GM13976 (cell line): ENCODE data around the gene KLF4.

ENCODE experiments used
- DNase-seq: peaks from one replicate; pipeline ENCODE4 v3.0.0; 2012; ENCODE audit warnings: low spot score
- in situ Hi-C: fragments of 300-500 bp; cut with MboI; formaldehyde crosslinking; loops from one replicate; pipeline ENCODE4 v1.12.0; 2022; ENCODE audit warnings: low sequenced_read_pairs, mixed read lengths, inconsistent platforms; ENCODE audit not compliant: unreplicated experiment
- TF ChIP-seq, protein P1 (sequence below): IDR thresholded peaks from 2 replicates; pipeline ENCODE4 v1.5.1; 2012; ENCODE audit warnings: borderline replicate concordance, mild to moderate bottlenecking; ENCODE audit not compliant: insufficient read depth; ENCODE audit errors: extremely low read depth, missing control alignments, control extremely low read depth

The KLF4 gene

DNA sequence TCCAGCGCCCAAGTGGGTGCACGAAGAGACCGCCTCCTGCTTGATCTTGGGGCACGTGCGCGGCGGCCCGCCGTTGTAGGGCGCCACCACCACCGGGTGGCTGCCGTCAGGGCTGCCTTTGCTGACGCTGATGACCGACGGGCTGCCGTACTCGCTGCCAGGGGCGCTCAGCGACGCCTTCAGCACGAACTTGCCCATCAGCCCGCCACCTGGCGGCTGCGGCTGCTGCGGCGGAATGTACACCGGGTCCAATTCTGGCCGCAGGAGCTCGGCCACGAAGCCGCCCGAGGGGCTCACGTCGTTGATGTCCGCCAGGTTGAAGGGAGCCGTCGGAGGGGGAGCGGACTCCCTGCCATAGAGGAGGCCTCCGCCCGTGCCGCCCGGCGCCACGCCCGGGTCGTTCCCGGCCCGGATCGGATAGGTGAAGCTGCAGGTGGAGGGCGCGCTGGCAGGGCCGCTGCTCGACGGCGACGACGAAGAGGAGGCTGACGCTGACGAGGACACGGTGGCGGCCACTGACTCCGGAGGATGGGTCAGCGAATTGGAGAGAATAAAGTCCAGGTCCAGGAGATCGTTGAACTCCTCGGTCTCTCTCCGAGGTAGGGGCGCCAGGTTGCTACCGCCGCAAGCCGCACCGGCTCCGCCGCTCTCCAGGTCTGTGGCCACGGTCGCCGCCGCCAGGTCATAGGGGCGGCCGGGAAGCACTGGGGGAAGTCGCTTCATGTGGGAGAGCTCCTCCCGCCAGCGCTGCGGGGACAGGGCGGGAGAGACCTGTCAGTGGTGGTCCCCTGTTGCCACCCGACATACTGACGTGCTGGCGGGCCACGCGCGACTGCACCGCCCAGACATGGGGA, 1.8 kb downstream of the KLF4 start:
- peak; percentile 49 for DNase-seq
- in situ Hi-C loops = loop anchor here (25.0 kb wide), 1 partner anchor 775 kb away; no protein-coding TSS in a partner anchor
- TF ChIP-seq, protein P1, sequence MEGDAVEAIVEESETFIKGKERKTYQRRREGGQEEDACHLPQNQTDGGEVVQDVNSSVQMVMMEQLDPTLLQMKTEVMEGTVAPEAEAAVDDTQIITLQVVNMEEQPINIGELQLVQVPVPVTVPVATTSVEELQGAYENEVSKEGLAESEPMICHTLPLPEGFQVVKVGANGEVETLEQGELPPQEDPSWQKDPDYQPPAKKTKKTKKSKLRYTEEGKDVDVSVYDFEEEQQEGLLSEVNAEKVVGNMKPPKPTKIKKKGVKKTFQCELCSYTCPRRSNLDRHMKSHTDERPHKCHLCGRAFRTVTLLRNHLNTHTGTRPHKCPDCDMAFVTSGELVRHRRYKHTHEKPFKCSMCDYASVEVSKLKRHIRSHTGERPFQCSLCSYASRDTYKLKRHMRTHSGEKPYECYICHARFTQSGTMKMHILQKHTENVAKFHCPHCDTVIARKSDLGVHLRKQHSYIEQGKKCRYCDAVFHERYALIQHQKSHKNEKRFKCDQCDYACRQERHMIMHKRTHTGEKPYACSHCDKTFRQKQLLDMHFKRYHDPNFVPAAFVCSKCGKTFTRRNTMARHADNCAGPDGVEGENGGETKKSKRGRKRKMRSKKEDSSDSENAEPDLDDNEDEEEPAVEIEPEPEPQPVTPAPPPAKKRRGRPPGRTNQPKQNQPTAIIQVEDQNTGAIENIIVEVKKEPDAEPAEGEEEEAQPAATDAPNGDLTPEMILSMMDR = peak; percentile 20

DNA sequence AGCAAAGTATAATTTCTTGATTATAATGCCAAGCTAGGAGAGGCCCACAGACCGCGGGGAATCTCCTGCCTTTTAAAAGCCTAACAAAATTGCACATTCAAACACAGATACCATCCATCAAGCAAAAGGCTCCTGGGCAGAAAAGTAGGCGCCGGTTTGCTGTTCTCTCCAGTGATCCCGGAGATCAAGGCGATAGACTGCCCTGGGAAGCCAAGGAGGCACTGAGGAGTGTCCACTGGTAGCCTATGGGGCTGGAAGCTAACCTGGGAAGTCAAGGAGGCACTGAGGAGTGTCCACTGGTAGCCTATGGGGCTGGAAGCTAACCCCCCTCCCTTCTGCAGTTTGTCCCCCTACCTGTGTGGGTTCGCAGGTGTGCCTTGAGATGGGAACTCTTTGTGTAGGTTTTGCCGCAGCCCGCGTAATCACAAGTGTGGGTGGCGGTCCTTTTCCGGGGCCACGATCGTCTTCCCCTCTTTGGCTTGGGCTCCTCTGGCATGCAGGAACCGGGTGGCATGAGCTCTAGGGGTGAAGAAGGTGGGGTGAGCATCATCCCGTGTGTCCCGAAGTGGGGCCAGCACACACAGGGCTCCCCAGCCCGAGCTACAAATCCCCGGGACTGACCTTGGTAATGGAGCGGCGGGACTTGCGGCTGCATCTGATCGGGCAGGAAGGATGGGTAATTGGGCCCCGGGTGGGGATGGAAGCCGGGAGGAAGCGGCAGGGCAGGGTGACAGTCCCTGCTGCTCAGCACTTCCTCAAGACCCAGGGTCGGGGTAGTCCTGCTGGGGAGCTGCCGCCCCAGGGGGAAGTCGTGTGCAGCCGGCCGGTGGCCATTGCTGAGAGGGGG, 2.7 kb downstream of the KLF4 start:
- TF ChIP-seq, protein P1 = no peak
- in situ Hi-C loops = loop anchor here (25.0 kb wide), 1 partner anchor 775 kb away; no protein-coding TSS in a partner anchor
- DNase-seq = no peak

DNA sequence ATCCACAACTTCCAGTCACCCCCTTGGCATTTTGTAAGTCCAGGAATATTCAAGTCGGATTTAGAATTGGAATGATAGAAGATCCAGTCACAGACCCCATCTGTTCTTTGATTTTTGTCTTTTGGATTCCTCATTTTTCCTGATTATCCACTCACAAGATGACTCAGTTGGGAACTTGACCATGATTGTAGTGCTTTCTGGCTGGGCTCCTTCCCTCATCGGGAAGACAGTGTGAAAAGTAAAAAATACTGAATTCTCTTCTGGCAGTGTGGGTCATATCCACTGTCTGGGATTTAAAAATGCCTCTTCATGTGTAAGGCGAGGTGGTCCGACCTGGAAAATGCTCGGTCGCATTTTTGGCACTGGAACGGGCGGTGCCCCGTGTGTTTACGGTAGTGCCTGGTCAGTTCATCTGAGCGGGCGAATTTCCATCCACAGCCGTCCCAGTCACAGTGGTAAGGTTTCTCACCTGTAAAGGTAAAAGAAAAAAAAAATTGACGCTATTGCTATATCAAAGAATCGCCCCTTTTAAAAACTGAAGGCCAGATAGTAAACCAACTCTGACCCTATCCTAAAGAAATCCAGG, 4.0 kb downstream of the KLF4 start:
- in situ Hi-C loops = loop anchor here (25.0 kb wide), 1 partner anchor 777 kb away; no protein-coding TSS in a partner anchor
- TF ChIP-seq, protein P1 = no peak
- DNase-seq = no peak

DNA sequence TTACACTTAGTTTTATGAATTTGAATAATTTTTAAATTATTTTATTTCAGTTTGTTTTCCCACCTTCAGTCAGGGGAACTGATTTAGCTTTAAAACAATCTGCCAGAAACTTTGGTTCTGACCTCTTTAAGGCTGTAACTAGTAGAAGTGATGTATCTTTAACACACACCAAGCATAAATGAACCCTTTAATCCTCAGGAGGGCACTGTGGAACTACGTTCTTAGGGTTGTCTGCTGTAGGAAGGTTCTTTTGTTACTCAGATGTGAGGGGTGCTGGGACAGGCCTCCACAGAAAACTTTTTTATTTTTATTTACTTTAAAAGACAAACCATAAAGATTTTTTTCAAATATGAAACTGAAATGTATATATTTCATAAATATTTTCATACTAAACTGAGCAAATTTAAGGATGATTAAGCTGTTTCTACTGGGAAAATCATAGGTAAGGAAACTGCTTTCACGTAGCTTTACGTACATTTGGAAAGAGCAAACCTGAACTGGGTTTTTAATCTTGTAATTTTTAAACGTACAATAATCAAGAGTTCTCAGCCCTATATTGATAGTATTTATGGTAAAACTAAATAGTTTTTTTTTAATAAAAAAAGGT, 5.3 kb downstream of the KLF4 start:
- TF ChIP-seq, protein P1 = peak; percentile 37
- peak; percentile 57 for DNase-seq
- in situ Hi-C loops = loop anchor here (25.0 kb wide), 1 partner anchor 778 kb away; no protein-coding TSS in a partner anchor

DNA sequence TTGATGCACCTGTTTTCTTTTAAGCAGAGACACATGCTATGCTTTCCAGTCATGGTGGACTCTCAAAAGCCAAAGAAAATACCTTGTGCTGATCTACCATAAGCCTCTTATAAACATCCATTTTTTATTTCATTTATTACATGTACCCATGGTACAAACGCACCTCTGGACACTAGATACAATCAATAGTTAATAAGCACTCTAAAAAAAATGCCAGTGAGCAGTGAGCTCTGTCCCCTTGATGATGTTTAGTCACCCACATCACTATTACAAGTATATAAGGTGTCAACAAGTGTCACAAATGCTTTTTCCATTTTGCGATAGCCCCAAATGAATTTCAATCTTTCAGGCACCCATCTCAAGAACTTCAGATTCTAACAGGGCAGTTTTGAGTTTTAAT, 5.9 kb downstream of the KLF4 start:
- TF ChIP-seq, protein P1 = no peak
- no peak for DNase-seq
- in situ Hi-C loops = loop anchor here (25.0 kb wide), 1 partner anchor 779 kb away; no protein-coding TSS in a partner anchor

DNA sequence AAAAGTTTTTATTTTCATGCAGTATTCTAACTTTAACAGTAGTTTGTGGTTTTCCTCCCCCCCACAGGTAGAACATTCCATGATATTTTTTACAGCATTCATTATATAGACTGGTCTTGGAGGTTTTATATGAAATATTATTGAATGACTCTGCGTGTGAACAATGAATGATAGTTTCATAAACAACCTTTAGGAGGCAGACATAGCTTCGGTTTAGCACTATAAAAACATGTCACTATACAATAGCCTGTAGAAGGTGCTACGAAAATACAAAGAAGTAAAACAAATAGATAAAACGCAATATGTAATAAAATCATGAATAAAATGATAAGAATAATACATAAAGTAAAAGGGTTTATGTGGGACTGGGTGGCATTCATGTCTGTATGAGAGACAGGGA, 8.5 kb downstream of the KLF4 start:
- no peak for DNase-seq
- in situ Hi-C loops = loop anchor here (25.0 kb wide), 1 partner anchor 781 kb away; no protein-coding TSS in a partner anchor
- TF ChIP-seq, protein P1 = no peak
